ENCODE results near the gene CLIP2.
A peak's percentile ranks its signal among the peaks of the same experiment; 100 is the strongest.
"Not testable (repeated sequence)": the region's sequence is repeated elsewhere in the genome, so short reads cannot be mapped to it uniquely, and the experiment has no call there.

CLIP2 gene

GRCh38 chr7:74376256-74377036 lies 87.2 kb downstream of the CLIP2 start:
- no peak for DNase-seq

GRCh38 chr7:74379938-74380337 lies 90.7 kb downstream of the CLIP2 start:
- no peak for DNase-seq

- DNase-seq = no peak
Measured at GRCh38 chr7:74380720-74381119, 91.5 kb downstream of the CLIP2 start.

GRCh38 chr7:74384086-74384485 lies 94.9 kb downstream of the CLIP2 start:
- not testable (repeated sequence) for DNase-seq

GRCh38 chr7:74384854-74385253 lies 95.6 kb downstream of the CLIP2 start:
- DNase-seq = not testable (repeated sequence)

- DNase-seq = no peak
Measured at GRCh38 chr7:74387606-74388005, 98.4 kb downstream of the CLIP2 start.

GRCh38 chr7:74388880-74389415 lies 99.7 kb downstream of the CLIP2 start:
- DNase-seq = no peak

- peak; percentile 32 for DNase-seq
Measured at GRCh38 chr7:74393722-74394121, 104.5 kb downstream of the CLIP2 start.

GRCh38 chr7:74394601-74395000 lies 105.4 kb downstream of the CLIP2 start:
- peak; percentile 41 for DNase-seq

- DNase-seq = no peak
Measured at GRCh38 chr7:74395745-74396311, 106.6 kb downstream of the CLIP2 start.

- DNase-seq = no peak
Measured at GRCh38 chr7:74396993-74397392, 107.8 kb downstream of the CLIP2 start.

- no peak for DNase-seq
Measured at GRCh38 chr7:74398426-74398825, 109.2 kb downstream of the CLIP2 start.

GRCh38 chr7:74399006-74399405 lies 109.8 kb downstream of the CLIP2 start:
- DNase-seq = no peak

GRCh38 chr7:74400420-74401136 lies 111.4 kb downstream of the CLIP2 start:
- no peak for DNase-seq

- peak; percentile 15 for DNase-seq
Measured at GRCh38 chr7:74401137-74401859, 112.1 kb downstream of the CLIP2 start.

GRCh38 chr7:74402668-74403067 lies 113.5 kb downstream of the CLIP2 start:
- not testable (repeated sequence) for DNase-seq

- no peak for DNase-seq
Measured at GRCh38 chr7:74403521-74404387, 114.5 kb downstream of the CLIP2 start.

- DNase-seq = no peak
Measured at GRCh38 chr7:74404388-74404700, 115.1 kb downstream of the CLIP2 start.

GRCh38 chr7:74404741-74405140 lies 115.5 kb downstream of the CLIP2 start:
- no peak for DNase-seq

GRCh38 chr7:74405191-74405898 lies 116.1 kb downstream of the CLIP2 start:
- DNase-seq = no peak

- no peak for DNase-seq
Measured at GRCh38 chr7:74405899-74406512, 116.8 kb downstream of the CLIP2 start.
